ENCODE measurements around the gene HOXD8. TPM values are rescaled to one million over a fixed set of nuclear protein-coding genes. Genes with fewer than 3 reads are reported as not detected.
A peak's percentile ranks its signal among the peaks of the same experiment; 100 is the strongest.

HOXD8 gene
- total and polyA plus RNA-seq, 2 of the 8 experiments (the other 6 are each of a cell fraction or from before 2014, with no cell fraction given) = not detected

GRCh38 chr2:176115883-176116813, 13.4 kb upstream of the HOXD8 start, which contains the start of gene HOXD10:
HOXD10 (plus strand) TSS chr2:176116778; CDS start chr2:176116834, 56 bp downstream.
- no peak within 1 kb of the TSS for H4K91ac ChIP-seq (replicated peaks; ENCODE audit: insufficient read length, low read length)
- peaks cover 0 to 13% (median 0%) of the 10 kb centered on the region in 4 experiments; a peak in 1 of 8 replicates for H3K36me3 ChIP-seq (ENCODE audit: control insufficient read depth in 2 of 4, insufficient read depth in 4 of 4, low read length in 3 of 4)
- H2BK120ac ChIP-seq (replicated peaks; ENCODE audit: low read depth, low read length) = no peak within 1 kb of the TSS
- WGBS, 2 experiments (ENCODE audit: extremely low coverage in 1 of 2, insufficient coverage in 1 of 2, insufficient read length in 1 of 2, insufficient replicate concordance in 2 of 2, low coverage in 1 of 2, low lambda C conversion rate in 2 of 2, missing lambda C conversion rate in 1 of 2) = 7% methylated on average over 56 of the region's 66 CpGs; no CpG with 5 or more reads in 1 of the 2 experiments
- H2AFZ ChIP-seq (ENCODE audit: low read length) = no peak within 1 kb of the TSS
- no peak within 1 kb of the TSS for H2AK5ac ChIP-seq (ENCODE audit: low read depth, low read length)
- no peak within 1 kb of the TSS for H2BK20ac ChIP-seq (ENCODE audit: low read length)
- no peak within 1 kb of the TSS for H3K9ac ChIP-seq (replicated peaks in 1 of 4; ENCODE audit: extremely low read depth in 1 of 4, low read depth in 3 of 4, low read length in 3 of 4)
- H3K4me3 ChIP-seq (ENCODE audit: extremely low read depth in 1 of 4, insufficient read depth in 2 of 4, low read depth in 3 of 4, low read length in 4 of 4) = peak within 1 kb of the TSS in 3 of 4 experiments; percentile 6 to 44 (median 23); a peak in 3 of 8 replicates
- ChIA-PET CTCF (ENCODE audit: partially characterized antibody) (interaction anchor here (0.8 to 5.1 kb wide), 6 partner anchors 11 to 45 kb away, joined by 3 to 19 read pairs (median 5); no protein-coding TSS in a partner anchor), POLR2A (ENCODE audit: partially characterized antibody) (no interaction called here)
- H2BK15ac ChIP-seq (ENCODE audit: low read length) = no peak within 1 kb of the TSS
- H3K23me2 ChIP-seq (ENCODE audit: low read depth, low read length) = no peaks in the 10 kb centered on the region; the same call in 1 of the 2 replicates
- peaks cover 92 to 100% (median 99%) of the 10 kb centered on the region in 4 experiments for H3K27me3 ChIP-seq (replicated peaks in 1 of 4; ENCODE audit: control insufficient read depth in 3 of 4, extremely low read depth in 1 of 4, insufficient read depth in 3 of 4, low read length in 3 of 4)
- DNase-seq (ENCODE audit: low read depth in 1 of 2, low spot score in 2 of 2) = peak in 1 of 2 experiments; percentile 82
- H3K18ac ChIP-seq (ENCODE audit: extremely low read depth, low read length) = no peak within 1 kb of the TSS; the same call in 1 of the 2 replicates
- H3K23ac ChIP-seq (ENCODE audit: insufficient read length) = no peak within 1 kb of the TSS
- H4K20me1 ChIP-seq (replicated peaks in 1 of 2; ENCODE audit: control insufficient read depth in 1 of 2, insufficient read depth in 2 of 2, low read length in 2 of 2) = peaks cover 21 to 34% of the 10 kb centered on the region in 2 experiments
- no peaks in the 10 kb centered on the region for H3K79me2 ChIP-seq (ENCODE audit: control insufficient read depth in 1 of 2, insufficient read depth in 2 of 2, low read length in 2 of 2)
- no peak within 1 kb of the TSS for H3K27ac ChIP-seq (ENCODE audit: low read depth, low read length)
- H3K56ac ChIP-seq (replicated peaks; ENCODE audit: insufficient read length, low read depth, low read length) = no peak within 1 kb of the TSS
- no peaks in the 10 kb centered on the region for H3K79me1 ChIP-seq (ENCODE audit: low read depth, low read length)
- H3K4ac ChIP-seq (replicated peaks; ENCODE audit: insufficient read length, low read depth, low read length) = no peak within 1 kb of the TSS
- H3K4me1 ChIP-seq (replicated peaks in 1 of 4; ENCODE audit: control insufficient read depth in 3 of 4, insufficient read depth in 4 of 4, low read length in 3 of 4) = peaks cover 0 to 5% (median under 1%) of the 10 kb centered on the region in 4 experiments; a peak in 4 of 7 replicates
- no peak within 1 kb of the TSS for H2BK12ac ChIP-seq (ENCODE audit: low read depth, low read length)
- H2BK5ac ChIP-seq (ENCODE audit: low read depth, low read length) = no peak within 1 kb of the TSS
- H4K8ac ChIP-seq (ENCODE audit: extremely low read depth, insufficient read depth, low read length) = no peak within 1 kb of the TSS; the same call in 1 of the 2 replicates
- FAIRE-seq = no peak
- peak within 1 kb of the TSS; percentile 37 to 60 for H3K4me2 ChIP-seq (ENCODE audit: insufficient read depth in 1 of 2, low read depth in 2 of 2, low read length in 2 of 2)
- no peak within 1 kb of the TSS for H3K14ac ChIP-seq (ENCODE audit: insufficient read length)
- no peak within 1 kb of the TSS for H4K5ac ChIP-seq (ENCODE audit: insufficient read length, low read depth, low read length)
- peaks cover 0 to 16% of the 10 kb centered on the region in 2 experiments; a peak in 2 of 4 replicates for H3K9me3 ChIP-seq (ENCODE audit: insufficient read depth in 2 of 2, low read depth in 1 of 2, low read length in 1 of 2)
- peak; percentile 80 for TF ChIP-seq ATF3 (IDR thresholded peaks at IDR 0.05; ENCODE audit: insufficient read depth, low read depth, low read length)
- TF ChIP-seq, protein P1, sequence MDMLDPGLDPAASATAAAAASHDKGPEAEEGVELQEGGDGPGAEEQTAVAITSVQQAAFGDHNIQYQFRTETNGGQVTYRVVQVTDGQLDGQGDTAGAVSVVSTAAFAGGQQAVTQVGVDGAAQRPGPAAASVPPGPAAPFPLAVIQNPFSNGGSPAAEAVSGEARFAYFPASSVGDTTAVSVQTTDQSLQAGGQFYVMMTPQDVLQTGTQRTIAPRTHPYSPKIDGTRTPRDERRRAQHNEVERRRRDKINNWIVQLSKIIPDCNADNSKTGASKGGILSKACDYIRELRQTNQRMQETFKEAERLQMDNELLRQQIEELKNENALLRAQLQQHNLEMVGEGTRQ (IDR thresholded peaks at IDR 0.05; ENCODE audit: low read length) = peak; percentile 93
- no peak for TF ChIP-seq GTF2F1 (IDR thresholded peaks at IDR 0.05; ENCODE audit: borderline replicate concordance, low read depth, low read length)
- TF ChIP-seq RNF2 (IDR thresholded peaks at IDR 0.05; ENCODE audit: borderline replicate concordance, low read depth, low read length, missing control alignments, poor library complexity, severe bottlenecking) = peak; percentile 96
- no peak for TF ChIP-seq SP2 (IDR thresholded peaks at IDR 0.05; ENCODE audit: low read length)
- no peak for TF ChIP-seq KDM5A (IDR thresholded peaks at IDR 0.05; ENCODE audit: low read length)
- TF ChIP-seq CBX8 (IDR thresholded peaks at IDR 0.05; ENCODE audit: borderline replicate concordance, low read depth, low read length) = peak; percentile 17; the same call in 1 of the 2 replicates
- peak; percentile 86 for TF ChIP-seq EZH2 (IDR thresholded peaks at IDR 0.05; ENCODE audit: low read depth, low read length, severe bottlenecking)
